ENCODE measurements around the gene MRPS24.

The MRPS24 gene

GRCh38 chr7:43877968-43878864 lies 8.9 kb upstream of the MRPS24 start:
- H3K4me3 ChIP-seq (replicated peaks in 1 of 2; ENCODE audit: low read depth in 2 of 2, low read length in 2 of 2) = no peak overlapping the region
- no peak for DNase-seq (ENCODE audit: low read depth in 2 of 2)
- no peak for TF ChIP-seq CTCF (IDR thresholded peaks at IDR 0.05; ENCODE audit: low read depth, low read length)

GRCh38 chr7:43876976-43877745 lies 7.8 kb upstream of the MRPS24 start:
- TF ChIP-seq CTCF (IDR thresholded peaks at IDR 0.05; ENCODE audit: low read depth, low read length) = no peak
- H3K4me3 ChIP-seq (replicated peaks in 1 of 2; ENCODE audit: low read depth in 2 of 2, low read length in 2 of 2) = no peak overlapping the region
- no peak for DNase-seq (ENCODE audit: low read depth in 2 of 2)

GRCh38 chr7:43876241-43876640 lies 6.9 kb upstream of the MRPS24 start:
- no peak overlapping the region for H3K4me3 ChIP-seq (replicated peaks in 1 of 2; ENCODE audit: low read depth in 2 of 2, low read length in 2 of 2)
- no peak for TF ChIP-seq CTCF (IDR thresholded peaks at IDR 0.05; ENCODE audit: low read depth, low read length)
- no peak for DNase-seq (ENCODE audit: low read depth in 2 of 2)

- peak; percentile 76 to 86 for DNase-seq (ENCODE audit: low read depth in 2 of 2)
- no peak overlapping the region for H3K4me3 ChIP-seq (replicated peaks in 1 of 2; ENCODE audit: low read depth in 2 of 2, low read length in 2 of 2)
- TF ChIP-seq CTCF (IDR thresholded peaks at IDR 0.05; ENCODE audit: low read depth, low read length) = no peak
These were observed 4.0 kb upstream of the MRPS24 start for GRCh38 chr7:43873300-43873699.

GRCh38 chr7:43872406-43873110 lies 3.2 kb upstream of the MRPS24 start:
- H3K4me3 ChIP-seq (replicated peaks in 1 of 2; ENCODE audit: low read depth in 2 of 2, low read length in 2 of 2) = no peak overlapping the region
- TF ChIP-seq CTCF (IDR thresholded peaks at IDR 0.05; ENCODE audit: low read depth, low read length) = no peak
- peak; percentile 83 to 90 for DNase-seq (ENCODE audit: low read depth in 2 of 2)

- no peak overlapping the region for H3K4me3 ChIP-seq (replicated peaks in 1 of 2; ENCODE audit: low read depth in 2 of 2, low read length in 2 of 2)
- no peak for TF ChIP-seq CTCF (IDR thresholded peaks at IDR 0.05; ENCODE audit: low read depth, low read length)
- DNase-seq (ENCODE audit: low read depth in 2 of 2) = no peak
These were observed 1.7 kb upstream of the MRPS24 start for GRCh38 chr7:43871064-43871463.
